Panc1 (cell line): ENCODE results near the gene CDC42. TPM values are rescaled to one million over a fixed set of nuclear protein-coding genes. Genes with fewer than 3 reads are reported as not detected.
A peak's percentile ranks its signal among the peaks of the same experiment; 100 is the strongest.

Experiments used
- ATAC-seq: fragments of 200-7000 bp; cut with Tn5 transposase; 2 replicates; pipeline ENCODE4 v1.9.1; 2020; ENCODE audit warnings: mild to moderate bottlenecking, moderate library complexity
- BruUV-seq: library from RNA; stranded (reverse); fragments of 400-500 nt; replicated peaks from 2 replicates; lab custom pipeline; 2021; lab: Mats Ljungman, UMichigan
- CTCF ChIA-PET: fragments of 300-600 bp; sonication (Branson Sonifier 250); formaldehyde crosslinking; loops from one replicate; lab custom pipeline; 2022; ENCODE audit warnings: antibody characterized with exemption; lab: Charles Lee
- POLR2A ChIA-PET: fragments of 300-600 bp; sonication (Branson Sonifier 250); formaldehyde crosslinking; loops from one replicate; lab custom pipeline; 2022; ENCODE audit warnings: antibody characterized with exemption; lab: Charles Lee
- DNase-seq: peaks from one replicate; pipeline ENCODE4 v3.0.0-alpha.2; 2010; ENCODE audit warnings: low read depth, low spot score
- H3K27ac ChIP-seq: 2 replicates; pipeline ENCODE4 v1.5.1; 2011; ENCODE audit warnings: mild to moderate bottlenecking, low read length, inconsistent platforms
- H3K27me3 ChIP-seq: fragments of 200-500 bp; sonication (Bioruptor generic); 2 replicates; pipeline ENCODE4 v1.6.0; 2014; ENCODE audit warnings: low read length, inconsistent platforms; ENCODE audit not compliant: control insufficient read depth, insufficient read depth
- H3K36me3 ChIP-seq: fragments of 200-500 bp; sonication (Bioruptor generic); 2 replicates; pipeline ENCODE4 v1.5.1; 2014; ENCODE audit warnings: inconsistent platforms, mild to moderate bottlenecking, low read length, moderate library complexity; ENCODE audit not compliant: control insufficient read depth, insufficient read depth
- H3K4me1 ChIP-seq: 2 replicates; pipeline ENCODE4 v1.5.1; 2011; ENCODE audit warnings: inconsistent platforms, mild to moderate bottlenecking, low read length, moderate library complexity; ENCODE audit not compliant: control insufficient read depth, insufficient read depth
- H3K4me3 ChIP-seq, 2 experiments: 2 replicates each; pipeline ENCODE4 v1.5.1; 2011 to 2012; ENCODE audit warnings: low read depth in 2 of 2, low read length in 2 of 2, mild to moderate bottlenecking in 2 of 2, inconsistent platforms in 1 of 2, moderate library complexity in 1 of 2
- H3K9me3 ChIP-seq: fragments of 200-500 bp; sonication (Bioruptor generic); 2 replicates; pipeline ENCODE4 v1.5.1; 2014; ENCODE audit warnings: low read depth, mild to moderate bottlenecking, inconsistent platforms, low read length, moderate library complexity; ENCODE audit not compliant: control insufficient read depth, insufficient read depth
- CTCF ChIP-seq: fragments of 450-650 bp; IDR thresholded peaks from 2 replicates; pipeline ENCODE4 v1.5.1; 2017; ENCODE audit warnings: mild to moderate bottlenecking
- POLR2AphosphoS5 ChIP-seq: IDR thresholded peaks from 2 replicates; pipeline ENCODE4 v1.6.1; 2012; ENCODE audit warnings: mild to moderate bottlenecking, low read depth, low read length, moderate library complexity
- SIN3A ChIP-seq: IDR thresholded peaks from 2 replicates; pipeline ENCODE4 v1.6.1; 2012; ENCODE audit warnings: low read depth, mild to moderate bottlenecking, low read length, moderate library complexity, borderline replicate concordance; ENCODE audit not compliant: insufficient read depth
- TCF7L2 ChIP-seq: IDR thresholded peaks from 2 replicates; pipeline ENCODE4 v1.6.1; 2011; ENCODE audit warnings: mild to moderate bottlenecking, low read depth, low read length, inconsistent platforms
- in situ Hi-C: cut with HindIII; loops from 2 replicates; pipeline ENCODE4 v1.10.0; 2016; ENCODE audit warnings: low sequenced_read_pairs, low pct_unique_long_range_greater_than_20kb
- intact Hi-C: fragments of 100-400 bp; cut with micrococcal nuclease; formaldehyde crosslinking; loops from one replicate; pipeline ENCODE4 v1.10.0; 2022; ENCODE audit not compliant: unreplicated experiment
- total RNA-seq: library from RNA; stranded (reverse); gene quantifications from one replicate; pipeline ENCODE4 v1.2.1, GENCODE V29; 2021; ENCODE audit not compliant: unreplicated experiment
- TF ChIP-seq, protein P1 (sequence below), 2 experiments: IDR thresholded peaks; 2 replicates each; pipeline ENCODE4 v1.6.1; 2011 to 2012; ENCODE audit warnings: low read depth in 2 of 2, control low read depth in 1 of 2, low read length in 1 of 2, mild to moderate bottlenecking in 1 of 2, moderate library complexity in 1 of 2; ENCODE audit not compliant: insufficient read depth in 1 of 2

Gene CDC42
- total RNA-seq, 1 experiment from 2014 or later = 240 TPM

DNA sequence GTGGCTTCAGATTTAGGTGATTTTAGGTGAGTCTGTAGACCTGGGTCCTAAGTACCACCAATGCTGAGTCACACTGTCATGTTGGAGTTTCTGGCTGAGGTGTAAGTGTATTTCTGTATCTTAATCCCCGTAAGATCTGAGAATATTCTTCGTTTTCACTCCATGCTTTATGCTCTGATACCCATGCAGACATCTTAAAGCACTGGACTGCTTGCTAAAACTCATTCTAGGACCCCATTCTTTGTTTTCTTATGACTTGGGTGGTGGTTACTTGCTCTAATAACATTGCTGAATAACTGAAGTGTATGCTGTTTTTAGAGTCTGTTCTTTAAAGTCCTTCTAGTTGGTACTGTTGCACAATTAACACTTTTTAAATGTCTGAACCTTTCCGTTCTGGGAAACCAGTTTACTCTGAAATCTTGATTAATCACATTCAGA lies 36.6 kb downstream of the CDC42 start:
- BruUV-seq = no TSS peak
- ATAC-seq (no peak), DNase-seq (no peak)
- peaks cover 18% of the 10 kb centered on the region for H3K4me1 ChIP-seq
- no peaks in the 10 kb centered on the region for H3K9me3 ChIP-seq
- H3K4me3 ChIP-seq = no peak overlapping the region
- CTCF ChIA-PET = no interaction called here
- POLR2A ChIA-PET = interaction anchor here (0.5 to 0.6 kb wide), 2 partner anchors 21 to 68 kb away, joined by 10 to 13 read pairs; no protein-coding TSS in a partner anchor
- peaks cover 29% of the 10 kb centered on the region for H3K36me3 ChIP-seq
- intact Hi-C loops (no loop called here), in situ Hi-C loops (no loop called here)
- H3K27me3 ChIP-seq = no peaks in the 10 kb centered on the region
- no peak overlapping the region for H3K27ac ChIP-seq
- TF ChIP-seq, protein P1, sequence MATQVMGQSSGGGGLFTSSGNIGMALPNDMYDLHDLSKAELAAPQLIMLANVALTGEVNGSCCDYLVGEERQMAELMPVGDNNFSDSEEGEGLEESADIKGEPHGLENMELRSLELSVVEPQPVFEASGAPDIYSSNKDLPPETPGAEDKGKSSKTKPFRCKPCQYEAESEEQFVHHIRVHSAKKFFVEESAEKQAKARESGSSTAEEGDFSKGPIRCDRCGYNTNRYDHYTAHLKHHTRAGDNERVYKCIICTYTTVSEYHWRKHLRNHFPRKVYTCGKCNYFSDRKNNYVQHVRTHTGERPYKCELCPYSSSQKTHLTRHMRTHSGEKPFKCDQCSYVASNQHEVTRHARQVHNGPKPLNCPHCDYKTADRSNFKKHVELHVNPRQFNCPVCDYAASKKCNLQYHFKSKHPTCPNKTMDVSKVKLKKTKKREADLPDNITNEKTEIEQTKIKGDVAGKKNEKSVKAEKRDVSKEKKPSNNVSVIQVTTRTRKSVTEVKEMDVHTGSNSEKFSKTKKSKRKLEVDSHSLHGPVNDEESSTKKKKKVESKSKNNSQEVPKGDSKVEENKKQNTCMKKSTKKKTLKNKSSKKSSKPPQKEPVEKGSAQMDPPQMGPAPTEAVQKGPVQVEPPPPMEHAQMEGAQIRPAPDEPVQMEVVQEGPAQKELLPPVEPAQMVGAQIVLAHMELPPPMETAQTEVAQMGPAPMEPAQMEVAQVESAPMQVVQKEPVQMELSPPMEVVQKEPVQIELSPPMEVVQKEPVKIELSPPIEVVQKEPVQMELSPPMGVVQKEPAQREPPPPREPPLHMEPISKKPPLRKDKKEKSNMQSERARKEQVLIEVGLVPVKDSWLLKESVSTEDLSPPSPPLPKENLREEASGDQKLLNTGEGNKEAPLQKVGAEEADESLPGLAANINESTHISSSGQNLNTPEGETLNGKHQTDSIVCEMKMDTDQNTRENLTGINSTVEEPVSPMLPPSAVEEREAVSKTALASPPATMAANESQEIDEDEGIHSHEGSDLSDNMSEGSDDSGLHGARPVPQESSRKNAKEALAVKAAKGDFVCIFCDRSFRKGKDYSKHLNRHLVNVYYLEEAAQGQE (IDR thresholded peaks at IDR 0.05; ENCODE audit: insufficient read depth in 1 of 2, low read depth in 2 of 2, low read length in 1 of 2) = no peak
- TF ChIP-seq CTCF (no peak), SIN3A (no peak), POLR2AphosphoS5 (no peak), TCF7L2 (no peak)

DNA sequence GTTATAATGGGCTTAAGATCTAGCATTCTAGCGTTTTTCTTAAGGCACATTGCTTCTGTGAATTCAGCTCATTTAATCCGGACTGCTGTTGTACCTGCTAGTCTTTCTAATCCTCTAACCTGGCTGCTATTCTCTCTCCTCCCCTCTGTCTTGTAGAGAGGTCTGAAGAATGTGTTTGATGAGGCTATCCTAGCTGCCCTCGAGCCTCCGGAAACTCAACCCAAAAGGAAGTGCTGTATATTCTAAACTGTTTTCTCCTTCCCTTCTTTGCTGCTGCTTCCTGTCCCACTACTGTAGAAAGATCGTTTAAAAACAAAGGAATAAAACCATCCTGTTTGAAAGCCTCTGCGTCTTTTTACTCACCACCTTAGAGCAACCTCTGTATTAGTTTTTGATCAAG lies 37.3 kb downstream of the CDC42 start:
- in situ Hi-C loops (no loop called here), intact Hi-C loops (no loop called here)
- Histone ChIP-seq H3K27ac (no peak overlapping the region), H3K9me3 (no peaks in the 10 kb centered on the region), H3K4me1 (peaks cover 18% of the 10 kb centered on the region), H3K27me3 (no peaks in the 10 kb centered on the region), H3K4me3 (no peak overlapping the region), H3K36me3 (peaks cover 29% of the 10 kb centered on the region)
- POLR2A ChIA-PET = interaction anchor here (0.5 to 0.6 kb wide), 2 partner anchors 21 to 68 kb away, joined by 10 to 13 read pairs; no protein-coding TSS in a partner anchor
- DNase-seq = no peak
- CTCF ChIA-PET = no interaction called here
- BruUV-seq = no TSS peak
- TF ChIP-seq SIN3A = no peak
- no peak for TF ChIP-seq POLR2AphosphoS5
- TF ChIP-seq CTCF = no peak
- TF ChIP-seq TCF7L2 = no peak
- TF ChIP-seq, protein P1 (IDR thresholded peaks at IDR 0.05; ENCODE audit: insufficient read depth in 1 of 2, low read depth in 2 of 2, low read length in 1 of 2) = no peak
- 0 out of 2 replicates have a peak, but pooled peaks have one; percentile 31 for ATAC-seq
